Endothelial cell (in vitro differentiated cells): Measurements from ENCODE around the gene TBC1D22A. TPM values are rescaled to one million over a fixed set of nuclear protein-coding genes. Genes with fewer than 3 reads are reported as not detected.

Experiments
- DNase-seq: peaks from one replicate; pipeline ENCODE4 v3.0.0; 2021; ENCODE audit warnings: low spot score
- H3K27ac Mint-ChIP-seq: one replicate; pipeline ENCODE4 v1.8.0; 2021; ENCODE audit warnings: mixed read lengths, inconsistent platforms; ENCODE audit not compliant: unreplicated experiment
- H3K27me3 Mint-ChIP-seq: one replicate; pipeline ENCODE4 v1.8.0; 2021; ENCODE audit warnings: mild to moderate bottlenecking, moderate library complexity, mixed read lengths, inconsistent platforms; ENCODE audit not compliant: unreplicated experiment
- H3K36me3 Mint-ChIP-seq: one replicate; pipeline ENCODE4 v1.8.0; 2021; ENCODE audit warnings: mild to moderate bottlenecking, low read depth, mixed read lengths, inconsistent platforms; ENCODE audit not compliant: unreplicated experiment
- H3K4me1 Mint-ChIP-seq: one replicate; pipeline ENCODE4 v1.8.0; 2021; ENCODE audit warnings: mild to moderate bottlenecking, mixed read lengths, inconsistent platforms; ENCODE audit not compliant: unreplicated experiment
- H3K4me3 Mint-ChIP-seq: one replicate; pipeline ENCODE4 v1.8.0; 2021; ENCODE audit warnings: mild to moderate bottlenecking, mixed read lengths, inconsistent platforms; ENCODE audit not compliant: unreplicated experiment
- H3K9me3 Mint-ChIP-seq: one replicate; pipeline ENCODE4 v1.8.0; 2021; ENCODE audit warnings: mixed read lengths, inconsistent platforms; ENCODE audit not compliant: unreplicated experiment
- total RNA-seq: library from RNA; stranded (reverse); fragmentation: NEBNext Ultra II Directional; extraction: Animal tissue kit (Norgen Biotek cat#: 25700); gene quantifications from one replicate; pipeline ENCODE4 v1.2.1, GENCODE V29; 2021; ENCODE audit not compliant: unreplicated experiment
- TF ChIP-seq, protein P1 (sequence below): fragments of 200-600 bp; sonication (generic); IDR thresholded peaks from one replicate; pipeline ENCODE4 v1.5.0; 2021; ENCODE audit warnings: antibody characterized with exemption; ENCODE audit not compliant: unreplicated experiment

Gene TBC1D22A
- total RNA-seq, 1 donor from 2014 or later = 25.3 TPM

DNA sequence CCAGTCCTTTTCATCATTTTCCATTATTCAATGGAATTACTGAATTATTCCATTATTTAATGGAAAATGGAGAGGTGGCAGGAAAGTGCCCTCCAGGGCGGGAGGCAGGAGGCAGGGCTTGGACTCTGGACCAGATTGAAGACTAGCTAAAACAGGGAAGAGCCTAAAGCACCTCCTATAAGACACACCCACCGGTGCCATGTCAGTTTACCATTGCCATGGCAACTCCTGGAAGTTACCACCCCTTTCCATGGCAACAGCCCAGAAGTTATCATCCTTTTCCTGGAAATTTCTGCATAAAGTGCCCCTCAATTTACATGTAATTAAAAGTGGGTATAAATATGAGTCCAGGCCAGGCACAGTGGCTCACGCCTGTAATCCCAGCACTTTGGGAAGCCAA, 443.7 kb downstream of the TBC1D22A start:
- no peak for DNase-seq
- Mint-ChIP-seq H3K9me3 (peaks cover 30% of the 10 kb centered on the region), H3K4me3 (no peak overlapping the region), H3K36me3 (peaks cover 16% of the 10 kb centered on the region), H3K27me3 (peaks cover 9% of the 10 kb centered on the region), H3K27ac (no peak overlapping the region), H3K4me1 (no peaks in the 10 kb centered on the region)
- TF ChIP-seq, protein P1, sequence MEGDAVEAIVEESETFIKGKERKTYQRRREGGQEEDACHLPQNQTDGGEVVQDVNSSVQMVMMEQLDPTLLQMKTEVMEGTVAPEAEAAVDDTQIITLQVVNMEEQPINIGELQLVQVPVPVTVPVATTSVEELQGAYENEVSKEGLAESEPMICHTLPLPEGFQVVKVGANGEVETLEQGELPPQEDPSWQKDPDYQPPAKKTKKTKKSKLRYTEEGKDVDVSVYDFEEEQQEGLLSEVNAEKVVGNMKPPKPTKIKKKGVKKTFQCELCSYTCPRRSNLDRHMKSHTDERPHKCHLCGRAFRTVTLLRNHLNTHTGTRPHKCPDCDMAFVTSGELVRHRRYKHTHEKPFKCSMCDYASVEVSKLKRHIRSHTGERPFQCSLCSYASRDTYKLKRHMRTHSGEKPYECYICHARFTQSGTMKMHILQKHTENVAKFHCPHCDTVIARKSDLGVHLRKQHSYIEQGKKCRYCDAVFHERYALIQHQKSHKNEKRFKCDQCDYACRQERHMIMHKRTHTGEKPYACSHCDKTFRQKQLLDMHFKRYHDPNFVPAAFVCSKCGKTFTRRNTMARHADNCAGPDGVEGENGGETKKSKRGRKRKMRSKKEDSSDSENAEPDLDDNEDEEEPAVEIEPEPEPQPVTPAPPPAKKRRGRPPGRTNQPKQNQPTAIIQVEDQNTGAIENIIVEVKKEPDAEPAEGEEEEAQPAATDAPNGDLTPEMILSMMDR = no peak

DNA sequence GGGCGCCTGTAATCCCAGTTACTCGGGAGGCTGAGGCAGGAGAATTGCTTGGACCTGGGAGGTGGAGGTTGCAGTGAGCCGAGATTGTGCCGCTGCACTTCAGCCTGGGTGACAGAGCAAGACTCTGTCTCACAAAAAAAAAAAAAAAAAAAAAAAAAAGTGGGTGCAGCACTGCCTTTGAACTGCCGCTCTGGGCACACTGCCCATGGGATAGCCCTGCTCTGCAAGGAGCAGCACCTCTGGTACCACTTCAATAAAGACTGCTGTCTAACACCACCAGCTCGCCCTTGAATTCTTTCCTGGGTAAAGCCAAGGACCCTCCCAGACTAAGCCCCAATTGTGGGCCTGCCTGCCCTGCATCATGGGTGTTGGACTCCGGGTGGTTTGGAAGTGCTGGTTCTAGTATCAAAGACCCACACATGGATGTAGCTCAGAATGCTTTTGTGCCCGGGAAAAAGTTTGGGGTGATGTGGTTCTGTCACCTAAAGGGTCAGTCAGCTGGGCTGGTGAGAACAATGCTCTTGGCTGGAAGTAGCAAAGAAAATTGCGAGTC, 444.3 kb downstream of the TBC1D22A start:
- DNase-seq = no peak
- Mint-ChIP-seq H3K36me3 (peaks cover 16% of the 10 kb centered on the region), H3K4me3 (no peak overlapping the region), H3K4me1 (no peaks in the 10 kb centered on the region), H3K27ac (no peak overlapping the region), H3K27me3 (peaks cover 9% of the 10 kb centered on the region), H3K9me3 (peaks cover 29% of the 10 kb centered on the region)
- TF ChIP-seq, protein P1 = no peak

DNA sequence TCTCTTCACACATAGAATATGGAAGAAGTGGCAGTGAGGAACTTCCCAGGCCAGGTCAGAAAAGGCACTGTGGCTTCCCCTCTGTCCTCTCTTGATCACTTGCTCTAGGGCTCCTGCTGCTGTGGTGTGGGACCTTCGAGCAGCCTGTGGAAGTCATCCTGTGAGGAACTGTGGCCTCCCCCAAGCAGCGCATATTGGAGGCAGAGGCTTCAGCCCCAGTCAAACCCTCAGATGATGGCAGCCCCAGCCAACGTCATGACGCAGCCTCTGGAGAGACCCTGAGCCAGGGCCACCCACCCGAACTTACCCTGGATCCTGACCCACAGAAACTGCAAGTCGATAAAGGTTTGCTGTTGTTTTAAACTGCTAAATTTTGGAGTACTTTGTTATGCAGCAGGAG, 444.9 kb downstream of the TBC1D22A start:
- no peak overlapping the region for H3K4me3 Mint-ChIP-seq
- H3K9me3 Mint-ChIP-seq = peaks cover 34% of the 10 kb centered on the region
- no peak for DNase-seq
- H3K36me3 Mint-ChIP-seq = peaks cover 20% of the 10 kb centered on the region
- TF ChIP-seq, protein P1 = no peak
- H3K27me3 Mint-ChIP-seq = peaks cover 9% of the 10 kb centered on the region
- no peak overlapping the region for H3K27ac Mint-ChIP-seq
- no peaks in the 10 kb centered on the region for H3K4me1 Mint-ChIP-seq

DNA sequence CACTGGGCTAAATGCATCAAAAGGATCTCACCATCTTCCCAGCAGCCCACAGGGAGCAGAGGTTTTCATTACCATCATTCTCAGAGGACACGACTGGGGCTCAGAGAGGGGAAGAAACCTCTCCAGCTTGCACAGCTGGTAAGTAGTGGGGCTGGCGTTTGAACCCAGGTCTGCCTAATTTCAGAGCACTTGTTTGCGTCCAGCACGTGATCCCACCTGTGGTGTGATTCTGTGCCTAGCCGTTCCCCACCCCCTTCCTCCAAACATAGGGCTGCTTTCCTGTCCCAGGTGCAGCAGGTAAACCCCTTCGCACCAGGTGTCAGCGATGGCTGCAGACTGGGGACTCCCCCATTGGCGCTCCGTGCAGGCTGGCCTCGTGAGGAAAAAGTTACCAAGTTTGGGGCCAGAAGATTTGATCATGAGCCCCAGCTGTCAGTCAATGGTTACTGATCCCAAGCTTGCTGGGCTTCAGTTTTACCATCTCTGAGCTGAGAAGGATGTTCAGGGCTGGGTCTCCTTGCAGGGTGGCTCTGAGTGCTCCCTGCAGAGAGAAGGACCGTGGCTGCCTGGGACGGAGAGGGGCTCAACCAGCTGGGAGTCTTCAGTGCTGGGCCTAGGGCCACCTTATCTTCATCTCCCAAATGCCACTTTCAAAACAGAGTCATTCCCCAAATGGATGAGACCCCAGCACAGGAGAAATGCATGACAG, 445.6 kb downstream of the TBC1D22A start:
- Mint-ChIP-seq H3K27ac (no peak overlapping the region), H3K27me3 (peaks cover 15% of the 10 kb centered on the region), H3K36me3 (peaks cover 27% of the 10 kb centered on the region), H3K9me3 (peaks cover 40% of the 10 kb centered on the region), H3K4me1 (no peaks in the 10 kb centered on the region), H3K4me3 (no peak overlapping the region)
- TF ChIP-seq, protein P1 = no peak
- DNase-seq = no peak

DNA sequence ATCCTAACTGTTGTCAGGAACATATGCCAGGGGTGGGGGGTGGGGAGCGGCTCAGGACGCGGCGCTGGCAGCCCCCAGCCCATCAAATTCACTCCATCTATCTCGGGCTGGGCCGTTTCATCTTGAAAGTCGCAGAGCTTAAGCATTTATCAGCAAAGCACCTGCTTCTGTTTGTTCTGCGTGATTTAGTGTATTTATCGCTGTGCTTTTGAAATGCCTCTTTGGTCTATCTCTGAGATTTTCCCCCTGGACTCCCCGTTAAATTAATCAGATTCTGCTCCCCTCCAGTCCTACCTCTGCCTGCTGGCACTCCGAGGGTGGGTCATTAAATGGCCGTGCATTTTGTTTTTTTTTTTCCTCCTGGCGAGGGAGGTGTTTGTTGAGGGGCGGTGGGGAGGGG, 446.2 kb downstream of the TBC1D22A start:
- TF ChIP-seq, protein P1 = no peak
- Mint-ChIP-seq H3K4me1 (no peaks in the 10 kb centered on the region), H3K4me3 (no peak overlapping the region), H3K9me3 (peaks cover 43% of the 10 kb centered on the region), H3K36me3 (peaks cover 30% of the 10 kb centered on the region), H3K27ac (no peak overlapping the region), H3K27me3 (peaks cover 17% of the 10 kb centered on the region)
- DNase-seq = no peak
